Measurements from ENCODE around the gene ABHD12B.

The ABHD12B gene

GRCh38 chr14:50854521-50854920 lies 17.3 kb upstream of the ABHD12B start:
- H3K27ac Mint-ChIP-seq, result no peak overlapping the region
- no peaks in the 10 kb centered on the region for H3K9me3 Mint-ChIP-seq
- H3K4me3 Mint-ChIP-seq, result no peak overlapping the region
- H3K36me3 Mint-ChIP-seq (ENCODE audit: insufficient read depth), result peaks cover 4% of the 10 kb centered on the region
- ATAC-seq (replicated peaks) (no peak), DNase-seq (no peak)
- no peaks in the 10 kb centered on the region for H3K27me3 Mint-ChIP-seq
- H3K4me1 Mint-ChIP-seq (ENCODE audit: low read depth in 2 of 2), result peaks cover 0 to 4% of the 10 kb centered on the region in 2 donors

GRCh38 chr14:50855558-50855957 lies 16.3 kb upstream of the ABHD12B start:
- H3K4me1 Mint-ChIP-seq (ENCODE audit: low read depth in 2 of 2), result peaks cover 7 to 8% of the 10 kb centered on the region in 2 donors
- no peak for ATAC-seq (replicated peaks)
- H3K27ac Mint-ChIP-seq, result no peak overlapping the region
- H3K27me3 Mint-ChIP-seq, result no peaks in the 10 kb centered on the region
- no peak for DNase-seq
- peaks cover 8% of the 10 kb centered on the region for H3K36me3 Mint-ChIP-seq (ENCODE audit: insufficient read depth)
- H3K9me3 Mint-ChIP-seq, result no peaks in the 10 kb centered on the region
- no peak overlapping the region for H3K4me3 Mint-ChIP-seq

GRCh38 chr14:50856660-50857059 lies 15.2 kb upstream of the ABHD12B start:
- no peaks in the 10 kb centered on the region for H3K27me3 Mint-ChIP-seq
- no peak overlapping the region for H3K27ac Mint-ChIP-seq
- no peaks in the 10 kb centered on the region for H3K9me3 Mint-ChIP-seq
- DNase-seq, result no peak
- ATAC-seq (replicated peaks), result no peak
- no peak overlapping the region for H3K4me3 Mint-ChIP-seq
- peaks cover 8% of the 10 kb centered on the region in 2 donors for H3K4me1 Mint-ChIP-seq (ENCODE audit: low read depth in 2 of 2)
- peaks cover 8% of the 10 kb centered on the region for H3K36me3 Mint-ChIP-seq (ENCODE audit: insufficient read depth)

GRCh38 chr14:50859296-50859624 lies 12.6 kb upstream of the ABHD12B start:
- H3K27ac Mint-ChIP-seq, result peak overlapping the region in 1 of 2 donors; percentile 93
- H3K9me3 Mint-ChIP-seq, result no peaks in the 10 kb centered on the region
- peaks cover 5% of the 10 kb centered on the region for H3K36me3 Mint-ChIP-seq (ENCODE audit: insufficient read depth)
- H3K4me3 Mint-ChIP-seq, result peak overlapping the region; percentile 90 to 92
- H3K4me1 Mint-ChIP-seq (ENCODE audit: low read depth in 2 of 2), result peaks cover 8% of the 10 kb centered on the region in 2 donors
- H3K27me3 Mint-ChIP-seq, result no peaks in the 10 kb centered on the region
- no peak for ATAC-seq (replicated peaks)
- DNase-seq, result no peak

GRCh38 chr14:50860478-50861086 lies 11.3 kb upstream of the ABHD12B start:
- H3K27me3 Mint-ChIP-seq, result peaks cover 3 to 10% of the 10 kb centered on the region in 2 donors
- peaks cover 5% of the 10 kb centered on the region for H3K36me3 Mint-ChIP-seq (ENCODE audit: insufficient read depth)
- H3K4me1 Mint-ChIP-seq (ENCODE audit: low read depth in 2 of 2), result peaks cover 8% of the 10 kb centered on the region in 2 donors
- peak overlapping the region; percentile 83 to 93 for H3K27ac Mint-ChIP-seq
- DNase-seq (peak; percentile 87 to 93 (median 90)), ATAC-seq (replicated peaks) (peak; percentile 83)
- no peaks in the 10 kb centered on the region for H3K9me3 Mint-ChIP-seq
- H3K4me3 Mint-ChIP-seq, result peak overlapping the region; percentile 90 to 92

- peaks cover 5% of the 10 kb centered on the region for H3K36me3 Mint-ChIP-seq (ENCODE audit: insufficient read depth)
- H3K9me3 Mint-ChIP-seq, result no peaks in the 10 kb centered on the region
- no peak for DNase-seq
- no peak for ATAC-seq (replicated peaks)
- H3K4me1 Mint-ChIP-seq (ENCODE audit: low read depth in 2 of 2), result peaks cover 8% of the 10 kb centered on the region in 2 donors
- peaks cover 18 to 25% of the 10 kb centered on the region in 2 donors for H3K27me3 Mint-ChIP-seq
- no peak overlapping the region for H3K27ac Mint-ChIP-seq
- no peak overlapping the region for H3K4me3 Mint-ChIP-seq
Observed at GRCh38 chr14:50862036-50862570, 9.8 kb upstream of the ABHD12B start.

- no peak overlapping the region for H3K4me3 Mint-ChIP-seq
- peaks cover 38 to 47% of the 10 kb centered on the region in 2 donors for H3K27me3 Mint-ChIP-seq
- H3K27ac Mint-ChIP-seq, result no peak overlapping the region
- H3K9me3 Mint-ChIP-seq, result no peaks in the 10 kb centered on the region
- peaks cover 5% of the 10 kb centered on the region for H3K36me3 Mint-ChIP-seq (ENCODE audit: insufficient read depth)
- peaks cover 7 to 8% of the 10 kb centered on the region in 2 donors for H3K4me1 Mint-ChIP-seq (ENCODE audit: low read depth in 2 of 2)
- ATAC-seq (replicated peaks) (no peak), DNase-seq (no peak)
Observed at GRCh38 chr14:50864237-50864636, 7.6 kb upstream of the ABHD12B start.

- peaks cover 5% of the 10 kb centered on the region for H3K36me3 Mint-ChIP-seq (ENCODE audit: insufficient read depth)
- ATAC-seq (replicated peaks), result no peak
- DNase-seq, result no peak
- peaks cover 3 to 8% of the 10 kb centered on the region in 2 donors for H3K4me1 Mint-ChIP-seq (ENCODE audit: low read depth in 2 of 2)
- H3K27ac Mint-ChIP-seq, result no peak overlapping the region
- no peak overlapping the region for H3K4me3 Mint-ChIP-seq
- peaks cover 45 to 54% of the 10 kb centered on the region in 2 donors for H3K27me3 Mint-ChIP-seq
- no peaks in the 10 kb centered on the region for H3K9me3 Mint-ChIP-seq
Observed at GRCh38 chr14:50864946-50865345, 6.9 kb upstream of the ABHD12B start.

- H3K4me1 Mint-ChIP-seq (ENCODE audit: low read depth in 2 of 2), result peaks cover under 1 to 2% of the 10 kb centered on the region in 2 donors
- no peak overlapping the region for H3K27ac Mint-ChIP-seq
- ATAC-seq (replicated peaks) (no peak), DNase-seq (no peak)
- peaks cover under 1% of the 10 kb centered on the region for H3K36me3 Mint-ChIP-seq (ENCODE audit: insufficient read depth)
- H3K4me3 Mint-ChIP-seq, result no peak overlapping the region
- H3K27me3 Mint-ChIP-seq, result peaks cover 51 to 60% of the 10 kb centered on the region in 2 donors
- no peaks in the 10 kb centered on the region for H3K9me3 Mint-ChIP-seq
Observed at GRCh38 chr14:50865391-50866076, 6.3 kb upstream of the ABHD12B start.

- peaks cover 74 to 77% of the 10 kb centered on the region in 2 donors for H3K27me3 Mint-ChIP-seq
- peaks cover 19 to 24% of the 10 kb centered on the region in 2 donors for H3K4me1 Mint-ChIP-seq (ENCODE audit: low read depth in 2 of 2)
- no peaks in the 10 kb centered on the region for H3K9me3 Mint-ChIP-seq
- DNase-seq (no peak), ATAC-seq (replicated peaks) (no peak)
- peak overlapping the region in 1 of 2 donors; percentile 44 for H3K4me3 Mint-ChIP-seq
- no peak overlapping the region for H3K27ac Mint-ChIP-seq
- peaks cover 3% of the 10 kb centered on the region for H3K36me3 Mint-ChIP-seq (ENCODE audit: insufficient read depth)
Observed at GRCh38 chr14:50871228-50871627, 625 bp upstream of the ABHD12B start.

GRCh38 chr14:50874757-50875156 lies 2.9 kb downstream of the ABHD12B start:
- H3K27ac Mint-ChIP-seq, result peak overlapping the region in 1 of 2 donors; percentile 44
- H3K4me3 Mint-ChIP-seq, result peak overlapping the region; percentile 4 to 50
- H3K36me3 Mint-ChIP-seq (ENCODE audit: insufficient read depth), result peaks cover 3% of the 10 kb centered on the region
- no peak for DNase-seq
- H3K27me3 Mint-ChIP-seq, result peaks cover 48 to 59% of the 10 kb centered on the region in 2 donors
- H3K4me1 Mint-ChIP-seq (ENCODE audit: low read depth in 2 of 2), result peaks cover 19 to 24% of the 10 kb centered on the region in 2 donors
- ATAC-seq (replicated peaks), result no peak
- H3K9me3 Mint-ChIP-seq, result no peaks in the 10 kb centered on the region

GRCh38 chr14:50875359-50876070 lies 3.7 kb downstream of the ABHD12B start:
- Mint-ChIP-seq H3K36me3 (ENCODE audit: insufficient read depth) (peaks cover 3% of the 10 kb centered on the region), H3K9me3 (no peaks in the 10 kb centered on the region), H3K27me3 (peaks cover 48 to 58% of the 10 kb centered on the region in 2 donors), H3K4me3 (peak overlapping the region; percentile 4 to 50), H3K4me1 (ENCODE audit: low read depth in 2 of 2) (peaks cover 19 to 24% of the 10 kb centered on the region in 2 donors), H3K27ac (peak overlapping the region in 1 of 2 donors; percentile 44)
- ATAC-seq (replicated peaks) (peak; percentile 94), DNase-seq (peak; percentile 26 to 45 (median 27))

- no peaks in the 10 kb centered on the region for H3K4me1 Mint-ChIP-seq (ENCODE audit: low read depth in 2 of 2)
Observed at GRCh38 chr14:50882932-50883826, 11.3 kb downstream of the ABHD12B start.

More at GRCh38 chr14:50882932-50883826, 11.3 kb downstream of the ABHD12B start:
- Mint-ChIP-seq H3K27me3 (peaks cover 52 to 76% of the 10 kb centered on the region in 2 donors), H3K9me3 (no peaks in the 10 kb centered on the region), H3K4me3 (no peak overlapping the region), H3K27ac (no peak overlapping the region), H3K36me3 (ENCODE audit: insufficient read depth) (no peaks in the 10 kb centered on the region)
- DNase-seq (no peak), ATAC-seq (replicated peaks) (no peak)

Measured in effector memory CD8-positive, alpha-beta T cell (primary cell).